Breast epithelium (tissue), 4 donors: ENCODE measurements around the gene TNNI2. TPM values are rescaled to one million over a fixed set of nuclear protein-coding genes. Genes with fewer than 3 reads are reported as not detected.

Experiments used
- DNase-seq, 2 donors: peaks; one replicate each; pipeline ENCODE4 v3.0.0-alpha.2; 2019; ENCODE audit warnings: low spot score in 2 of 2
- H3K27ac ChIP-seq, 2 donors: fragments of 200-600 bp; sonication (generic) in 1 of 2; one replicate each; pipeline ENCODE4 v1.5.1; 2016 to 2019; ENCODE audit warnings: mild to moderate bottlenecking in 1 of 2
- H3K27me3 ChIP-seq, 2 donors: fragments of 200-600 bp; sonication (generic) in 1 of 2; one replicate each; pipeline versions ENCODE4 v1.5.1 to v1.6.0; 2017 to 2019; ENCODE audit warnings: control low read depth in 1 of 2, mild to moderate bottlenecking in 1 of 2
- H3K36me3 ChIP-seq: fragments of 200-600 bp; one replicate; pipeline ENCODE4 v1.5.1; 2019
- H3K4me1 ChIP-seq, 2 donors: fragments of 200-600 bp; sonication (generic); one replicate each; pipeline ENCODE4 v1.5.1; 2016 to 2019; ENCODE audit warnings: control low read depth in 1 of 2
- H3K4me3 ChIP-seq, 3 donors: fragments of 200-600 bp; sonication (generic); 1 replicate in 2 of 3; 2 replicates in 1 of 3; pipeline ENCODE4 v1.5.1; 2016 to 2019; ENCODE audit warnings: mild to moderate bottlenecking in 3 of 3, moderate library complexity in 2 of 3
- H3K9me3 ChIP-seq, 2 donors: fragments of 200-600 bp; sonication (generic) in 1 of 2; one replicate each; pipeline ENCODE4 v1.5.1; 2016 to 2019; ENCODE audit warnings: control low read depth in 1 of 2
- CTCF ChIP-seq, 3 donors: fragments of 450-650 bp; IDR thresholded peaks; one replicate each; pipeline ENCODE4 v1.5.1; 2016 to 2017; ENCODE audit warnings: antibody characterized with exemption in 3 of 3, mild to moderate bottlenecking in 3 of 3, moderate library complexity in 3 of 3
- POLR2A ChIP-seq: fragments of 450-650 bp; IDR thresholded peaks from one replicate; pipeline ENCODE4 v1.6.1; 2016; ENCODE audit warnings: antibody characterized with exemption, mild to moderate bottlenecking, moderate library complexity
- POLR2AphosphoS5 ChIP-seq, 3 donors: sonication (generic); formaldehyde crosslinking; IDR thresholded peaks; one replicate each; pipeline ENCODE4 v1.6.1; 2017; ENCODE audit warnings: antibody characterized with exemption in 3 of 3
- intact Hi-C: fragments of 100-400 bp; cut with DNase I; formaldehyde crosslinking; loops from one replicate; pipeline ENCODE4 v1.15.1; 2023; ENCODE audit warnings: low total_unique reads
- total RNA-seq, 3 donors: library from RNA; depleted of rRNA; stranded (reverse); fragments of >200 nt; gene quantifications; one replicate each; pipeline ENCODE4 v1.1.0, GENCODE V29; 2016

TNNI2 gene
- 1 to 10 TPM in 2 of 3 donors, not detected in 1; 1.6 to 5.6 TPM for total RNA-seq

GRCh38 chr11:1838426-1839144, at the start of gene TNNI2:
Gene TNNI2 (plus strand): TSS chr11:1838981. CDS start chr11:1839697, 716 bp downstream.
- Histone ChIP-seq H3K27me3 (no peaks in the 10 kb centered on the region), H3K9me3 (no peaks in the 10 kb centered on the region), H3K4me3 (no peak within 1 kb of the TSS), H3K4me1 (peaks cover 0 to 7% of the 10 kb centered on the region in 2 donors), H3K27ac (peak within 1 kb of the TSS in 1 of 2 donors; percentile 5), H3K36me3 (no peaks in the 10 kb centered on the region)
- TF ChIP-seq POLR2A (no peak), POLR2AphosphoS5 (IDR thresholded peaks at IDR 0.05) (no peak)
- no peak for DNase-seq
- intact Hi-C loops: loop anchor here (1.0 to 10.0 kb wide), 2 partner anchors 22 to 316 kb away; no protein-coding TSS in a partner anchor

- Histone ChIP-seq H3K27me3 (no peaks in the 10 kb centered on the region), H3K4me3 (no peak overlapping the region), H3K4me1 (no peaks in the 10 kb centered on the region), H3K9me3 (no peaks in the 10 kb centered on the region), H3K27ac (no peak overlapping the region), H3K36me3 (no peaks in the 10 kb centered on the region)
- no peak for DNase-seq
- TF ChIP-seq CTCF (IDR thresholded peaks at IDR 0.05) (no peak), POLR2AphosphoS5 (IDR thresholded peaks at IDR 0.05) (no peak), POLR2A (no peak)
- intact Hi-C loops: loop anchor here (5.0 kb wide), 1 partner anchor 155 kb away; no protein-coding TSS in a partner anchor
These were observed 46.9 kb upstream of the TNNI2 start for GRCh38 chr11:1791912-1792311.

- H3K4me3 ChIP-seq: no peak overlapping the region
- no peaks in the 10 kb centered on the region for H3K9me3 ChIP-seq
- intact Hi-C loops: loop anchor here (5.0 kb wide), 1 partner anchor 155 kb away; no protein-coding TSS in a partner anchor
- no peak for DNase-seq
- no peaks in the 10 kb centered on the region for H3K27me3 ChIP-seq
- H3K27ac ChIP-seq: no peak overlapping the region
- no peak for TF ChIP-seq CTCF (IDR thresholded peaks at IDR 0.05)
- no peak for TF ChIP-seq POLR2A
- no peak for TF ChIP-seq POLR2AphosphoS5 (IDR thresholded peaks at IDR 0.05)
- no peaks in the 10 kb centered on the region for H3K4me1 ChIP-seq
- no peaks in the 10 kb centered on the region for H3K36me3 ChIP-seq
These were observed 46.3 kb upstream of the TNNI2 start for GRCh38 chr11:1792461-1792860.

- H3K9me3 ChIP-seq: no peaks in the 10 kb centered on the region
- intact Hi-C loops: loop anchor here (5.0 kb wide), 1 partner anchor 156 kb away; no protein-coding TSS in a partner anchor
- no peaks in the 10 kb centered on the region for H3K4me1 ChIP-seq
- no peak for TF ChIP-seq POLR2A
- no peak for TF ChIP-seq POLR2AphosphoS5 (IDR thresholded peaks at IDR 0.05)
- no peak for TF ChIP-seq CTCF (IDR thresholded peaks at IDR 0.05)
- no peak for DNase-seq
- H3K4me3 ChIP-seq: no peak overlapping the region
- no peaks in the 10 kb centered on the region for H3K27me3 ChIP-seq
- no peaks in the 10 kb centered on the region for H3K36me3 ChIP-seq
- no peak overlapping the region for H3K27ac ChIP-seq
These were observed 45.7 kb upstream of the TNNI2 start for GRCh38 chr11:1793081-1793480.

- H3K27ac ChIP-seq: no peak overlapping the region
- no peaks in the 10 kb centered on the region for H3K36me3 ChIP-seq
- DNase-seq: peak in 1 of 2 donors; percentile 27
- H3K4me3 ChIP-seq: no peak overlapping the region
- intact Hi-C loops: no loop called here
- no peaks in the 10 kb centered on the region for H3K27me3 ChIP-seq
- TF ChIP-seq POLR2AphosphoS5 (IDR thresholded peaks at IDR 0.05) (no peak), CTCF (IDR thresholded peaks at IDR 0.05) (peak in 1 of 3 donors; percentile 19)
- H3K4me1 ChIP-seq: no peaks in the 10 kb centered on the region
- no peaks in the 10 kb centered on the region for H3K9me3 ChIP-seq
These were observed 42.3 kb upstream of the TNNI2 start for GRCh38 chr11:1796413-1797011.
